Erythroblast (primary cell): Measurements from ENCODE around the gene CXXC5.
"Not testable (repeated sequence)": the region's sequence is repeated elsewhere in the genome, so short reads cannot be mapped to it uniquely, and the experiment has no call there.

Experiments used
- DNase-seq, 2 experiments: peaks; one replicate each; lab custom pipeline; 2025; lab: John Stamatoyannopoulos, UW
- GATA1 ChIP-seq: IDR thresholded peaks from 2 replicates; pipeline ENCODE4 v1.6.1; 2011; ENCODE audit warnings: low read depth, mild to moderate bottlenecking, control low read depth, low read length, moderate library complexity
- POLR2A ChIP-seq: IDR thresholded peaks from 2 replicates; pipeline ENCODE4 v1.6.1; 2011; ENCODE audit warnings: mild to moderate bottlenecking, low read length

Gene CXXC5

GRCh38 chr5:139711067-139711905, 63.1 kb downstream of the CXXC5 start:
- TF ChIP-seq GATA1 = no peak
- TF ChIP-seq POLR2A = no peak
- DNase-seq = peak; percentile 38 to 48

GRCh38 chr5:139711906-139712224, 63.7 kb downstream of the CXXC5 start:
- TF ChIP-seq GATA1 (no peak), POLR2A (no peak)
- DNase-seq = no peak

- TF ChIP-seq POLR2A (no peak), GATA1 (no peak)
- no peak for DNase-seq
Observed at GRCh38 chr5:139712412-139712811, 64.3 kb downstream of the CXXC5 start.

GRCh38 chr5:139713898-139714297, 65.7 kb downstream of the CXXC5 start:
- not testable (repeated sequence) for DNase-seq

GRCh38 chr5:139717221-139717620, 69.1 kb downstream of the CXXC5 start:
- no peak for TF ChIP-seq POLR2A
- no peak for TF ChIP-seq GATA1

GRCh38 chr5:139718403-139718802, 70.3 kb downstream of the CXXC5 start:
- DNase-seq = not testable (repeated sequence)

More at GRCh38 chr5:139717221-139717620, 69.1 kb downstream of the CXXC5 start:
- no peak for DNase-seq

- not testable (repeated sequence) for DNase-seq
Observed at GRCh38 chr5:139719970-139720369, 71.8 kb downstream of the CXXC5 start.

GRCh38 chr5:139723986-139724587, 75.9 kb downstream of the CXXC5 start:
- DNase-seq = no peak
- TF ChIP-seq POLR2A (no peak), GATA1 (no peak)

GRCh38 chr5:139725073-139725830, 77.1 kb downstream of the CXXC5 start:
- TF ChIP-seq POLR2A (no peak), GATA1 (no peak)
- no peak for DNase-seq

GRCh38 chr5:139726248-139726647, 78.1 kb downstream of the CXXC5 start:
- TF ChIP-seq GATA1 (no peak), POLR2A (no peak)
- DNase-seq = no peak

GRCh38 chr5:139727615-139728014, 79.5 kb downstream of the CXXC5 start:
- DNase-seq = not testable (repeated sequence)

- no peak for DNase-seq
- TF ChIP-seq GATA1 (no peak), POLR2A (no peak)
Observed at GRCh38 chr5:139731281-139731680, 83.1 kb downstream of the CXXC5 start.

GRCh38 chr5:139732019-139732418, 83.9 kb downstream of the CXXC5 start:
- DNase-seq = no peak
- no peak for TF ChIP-seq POLR2A
- no peak for TF ChIP-seq GATA1

- TF ChIP-seq GATA1 = no peak
- no peak for TF ChIP-seq POLR2A
- no peak for DNase-seq
Observed at GRCh38 chr5:139733010-139733688, 85.0 kb downstream of the CXXC5 start.
